HepG2 (cell line): ENCODE results near the gene MBD3. TPM values are rescaled to one million over a fixed set of nuclear protein-coding genes. Genes with fewer than 3 reads are reported as not detected.

Experiments
- ATAC-seq: fragments of 200-7000 bp; cut with Tn5 transposase; 3 replicates; pipeline ENCODE4 v1.9.1; 2020; ENCODE audit warnings: mild to moderate bottlenecking, moderate library complexity
- BruUV-seq: library from RNA; stranded (reverse); fragments of 400-500 nt; replicated peaks from 2 replicates; lab custom pipeline; 2021; lab: Mats Ljungman, UMichigan
- CTCF ChIA-PET: fragments of 300-600 bp; formaldehyde crosslinking; extraction: SDS; loops from one replicate; lab custom pipeline; 2021; ENCODE audit warnings: low total read pairs, inconsistent platforms, low intra/inter-chr PET ratio; lab: Yijun Ruan, JAX
- POLR2A ChIA-PET: fragments of 350-600 bp; sonication (Branson Sonifier 250); formaldehyde crosslinking; loops from one replicate; lab custom pipeline; 2020; ENCODE audit warnings: antibody characterized with exemption, inconsistent platforms; lab: Yijun Ruan, JAX
- DNase-seq: peaks from one replicate; pipeline ENCODE4 v3.0.0-alpha.2; 2015; ENCODE audit warnings: low spot score
- FAIRE-seq: peaks from 3 replicates; lab custom pipeline; 2011; peaks lifted over from hg19 to GRCh38; lab: Jason Lieb, UNC
- H2AFZ ChIP-seq: one replicate; pipeline ENCODE4 v1.6.1; 2011; ENCODE audit warnings: low read length, inconsistent platforms
- H3K27ac ChIP-seq: fragments of 300-600 bp; 3 replicates; pipeline ENCODE4 v1.8.0; 2011; ENCODE audit warnings: mixed run types, mild to moderate bottlenecking, mixed read lengths, low read length, inconsistent platforms; ENCODE audit not compliant: insufficient read depth; ENCODE audit errors: extremely low read length
- H3K27me3 ChIP-seq, 2 experiments: fragments of 200-600 bp in 1 of 2; 2 replicates in 1 of 2; 3 replicates in 1 of 2; pipeline versions ENCODE4 v1.6.0 to v1.8.0; 2011; ENCODE audit warnings: low read length in 2 of 2, mild to moderate bottlenecking in 2 of 2, moderate library complexity in 2 of 2, inconsistent platforms in 1 of 2; ENCODE audit not compliant: insufficient read depth in 2 of 2, control insufficient read depth in 1 of 2
- H3K36me3 ChIP-seq, 2 experiments: fragments of 200-600 bp in 1 of 2; replicated peaks in 1 of 2; 2 replicates in 1 of 2; 3 replicates in 1 of 2; pipeline versions ENCODE4 v1.5.1 to v1.8.0; 2011; ENCODE audit warnings: low read length in 2 of 2, inconsistent platforms in 1 of 2; ENCODE audit not compliant: insufficient read depth in 2 of 2, control insufficient read depth in 1 of 2
- H3K4me1 ChIP-seq: 2 replicates; pipeline ENCODE4 v1.5.1; 2012; ENCODE audit warnings: low read length, inconsistent platforms; ENCODE audit not compliant: insufficient read depth
- H3K4me2 ChIP-seq: 2 replicates; pipeline ENCODE4 v1.6.0; 2011; ENCODE audit warnings: low read depth, low read length, inconsistent platforms
- H3K4me3 ChIP-seq, 3 experiments: fragments of 200-600 bp in 1 of 3; sonication (generic), shearing (Covaris generic) in 1 of 3; replicated peaks in 1 of 3; 2 replicates each; pipeline ENCODE4 v1.5.1; 2011 to 2016; ENCODE audit warnings: low read length in 3 of 3, inconsistent platforms in 2 of 3, low read depth in 2 of 3, mild to moderate bottlenecking in 2 of 3, control low read depth in 1 of 3, mixed read lengths in 1 of 3; ENCODE audit not compliant: insufficient read depth in 1 of 3
- H3K79me2 ChIP-seq: one replicate; pipeline ENCODE4 v1.6.1; 2011; ENCODE audit warnings: low read length, inconsistent platforms; ENCODE audit not compliant: insufficient read depth
- H3K9ac ChIP-seq: 2 replicates; pipeline ENCODE4 v1.6.0; 2011; ENCODE audit warnings: mild to moderate bottlenecking, low read depth, low read length, inconsistent platforms; ENCODE audit not compliant: insufficient read depth
- H3K9me3 ChIP-seq: 2 replicates; pipeline ENCODE4 v1.5.1; 2012; ENCODE audit warnings: mild to moderate bottlenecking, low read length
- H4K20me1 ChIP-seq: 2 replicates; pipeline ENCODE4 v1.6.0; 2011; ENCODE audit warnings: inconsistent platforms, mild to moderate bottlenecking, low read length, moderate library complexity; ENCODE audit not compliant: insufficient read depth
- AGO1 ChIP-seq: fragments of 200-400 bp; formaldehyde crosslinking; IDR thresholded peaks from 2 replicates; pipeline ENCODE4 v1.6.1; 2017; ENCODE audit warnings: mild to moderate bottlenecking, low read depth, low read length, moderate library complexity; ENCODE audit not compliant: poor library complexity, severe bottlenecking
- GTF3A ChIP-seq: sonication (generic); formaldehyde crosslinking; conservative IDR thresholded peaks from 2 replicates; pipeline ENCODE4 v1.4.0; 2020; ENCODE audit warnings: mild to moderate bottlenecking, missing genetic modification reagents
- HNRNPL ChIP-seq: fragments of 200-400 bp; formaldehyde crosslinking; IDR thresholded peaks from 2 replicates; pipeline ENCODE4 v1.6.1; 2017; ENCODE audit warnings: mild to moderate bottlenecking, low read depth, low read length
- ZNF274 ChIP-seq: sonication (generic); formaldehyde crosslinking; IDR thresholded peaks from 2 replicates; pipeline ENCODE4 v1.5.1; 2020; ENCODE audit warnings: mild to moderate bottlenecking, missing genetic modification reagents
- ZNF564 ChIP-seq: sonication (generic); formaldehyde crosslinking; IDR thresholded peaks from 2 replicates; pipeline ENCODE4 v1.8.1; 2023; ENCODE audit warnings: mild to moderate bottlenecking, missing genetic modification reagents
- WGBS: methylation state at CpG from one replicate; pipeline ENCODE4 v1.1.6; 2017; ENCODE audit warnings: low lambda C conversion rate; 5-methylcytosine and 5-hydroxymethylcytosine counted together
- in situ Hi-C: cut with HindIII; loops from 2 replicates; pipeline ENCODE4 v1.10.0; 2017; ENCODE audit warnings: low pct_unique_long_range_greater_than_20kb; ENCODE audit not compliant: extremely low pct_ligation_motif_present
- intact Hi-C: fragments of 100-400 bp; cut with micrococcal nuclease; formaldehyde crosslinking; loops from one replicate; pipeline ENCODE4 v1.10.0; 2022; ENCODE audit not compliant: unreplicated experiment
- polyA plus RNA-seq, 8 experiments: library from polyadenylated mRNA; depleted of rRNA in 3 of 8; stranded (reverse) in 7 of 8; unstranded in 1 of 8; fragments of >200 nt; fragmentation: Illumina TruSeq in 4 of 8; extraction: Trizol in 4 of 8; gene quantifications; 2 replicates each; pipeline versions ENCODE4 v1.2.1 to v1.2.3, GENCODE V29; 2011 to 2016; ENCODE audit warnings: low read depth in 4 of 8, missing spikeins in 1 of 8, mixed read lengths in 1 of 8; ENCODE audit not compliant: insufficient read depth in 1 of 8
- total RNA-seq, 5 experiments: library from RNA; depleted of rRNA; stranded (reverse); fragments of >200 nt; fragmentation: Illumina TruSeq; extraction: Trizol; gene quantifications; 2 replicates each; pipeline ENCODE4 v1.2.3, GENCODE V29; 2016; ENCODE audit warnings: low read depth in 1 of 5
- TF ChIP-seq, protein P1 (sequence below): sonication (generic); formaldehyde crosslinking; IDR thresholded peaks from 2 replicates; pipeline ENCODE4 v1.4.0; 2020; ENCODE audit warnings: missing genetic modification reagents
- TF ChIP-seq, protein P2 (sequence below): sonication (generic); formaldehyde crosslinking; IDR thresholded peaks from 2 replicates; pipeline ENCODE4 v1.5.0; 2020; ENCODE audit warnings: mild to moderate bottlenecking, missing genetic modification reagents, moderate library complexity
- TF ChIP-seq, protein P3 (sequence below): sonication (generic); formaldehyde crosslinking; conservative IDR thresholded peaks from 2 replicates; pipeline ENCODE4 v1.8.0; 2022; ENCODE audit warnings: low read depth, missing genetic modification reagents

The MBD3 gene
- total and polyA plus RNA-seq, 2 of the 13 experiments (the other 11 are each of a cell fraction or from before 2014, with no cell fraction given), result 21.2 to 76.9 TPM

DNA sequence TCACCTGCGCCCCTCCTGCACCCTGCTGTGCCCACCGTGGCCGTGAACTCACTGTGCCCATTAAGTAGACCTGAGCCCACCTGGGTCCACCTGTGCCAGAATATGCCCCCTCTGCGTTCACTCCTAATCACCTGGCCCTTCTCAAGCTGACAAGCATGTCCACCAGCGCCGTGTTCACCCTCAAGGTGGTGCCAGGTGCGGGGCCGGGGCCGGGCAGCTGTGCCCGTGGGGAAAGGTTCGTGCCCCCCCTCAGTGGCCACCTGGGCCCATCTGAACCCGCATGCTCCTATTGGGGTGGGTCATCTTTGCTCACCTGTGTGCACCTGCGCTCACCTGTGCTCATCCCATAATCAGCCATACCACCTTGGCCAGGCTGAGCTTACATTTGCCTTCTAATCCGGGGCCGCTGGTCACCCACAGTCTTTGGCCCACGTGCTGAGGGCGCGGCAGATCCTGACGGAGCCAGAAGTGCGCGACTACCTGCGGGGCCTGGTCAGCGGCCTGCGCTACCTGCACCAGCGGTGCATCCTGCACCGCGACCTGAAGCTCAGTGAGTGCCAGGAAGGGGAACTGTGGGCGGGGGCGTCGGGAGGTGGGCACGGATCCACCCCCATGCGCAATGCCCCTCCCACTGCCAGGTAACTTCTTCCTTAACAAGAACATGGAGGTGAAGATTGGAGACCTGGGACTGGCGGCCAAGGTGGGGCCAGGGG is 66.4 kb downstream of the MBD3 start:
- no peak overlapping the region for H2AFZ ChIP-seq
- no peaks in the 10 kb centered on the region for H3K79me2 ChIP-seq
- peaks cover 31 to 59% of the 10 kb centered on the region in 2 experiments for H3K27me3 ChIP-seq
- no peak overlapping the region for H3K9ac ChIP-seq
- ChIA-PET POLR2A (no interaction called here), CTCF (no interaction called here)
- no peaks in the 10 kb centered on the region for H3K9me3 ChIP-seq
- H3K4me2 ChIP-seq, result no peak overlapping the region
- H4K20me1 ChIP-seq, result no peaks in the 10 kb centered on the region
- 36% methylated on average over 12 of the region's 33 CpGs for WGBS
- DNase-seq, result no peak
- intact Hi-C loops, result no loop called here
- BruUV-seq, result no TSS peak
- in situ Hi-C loops, result no loop called here
- H3K4me1 ChIP-seq, result peaks cover 14% of the 10 kb centered on the region
- no peak overlapping the region for H3K4me3 ChIP-seq
- no peaks in the 10 kb centered on the region for H3K36me3 ChIP-seq
- H3K27ac ChIP-seq, result no peak overlapping the region
- no peak for FAIRE-seq
- no peak for ATAC-seq
- TF ChIP-seq ZNF564 (CRISPR knock-in tag) (no peak), AGO1 (peak; percentile 47)
- TF ChIP-seq, protein P1, sequence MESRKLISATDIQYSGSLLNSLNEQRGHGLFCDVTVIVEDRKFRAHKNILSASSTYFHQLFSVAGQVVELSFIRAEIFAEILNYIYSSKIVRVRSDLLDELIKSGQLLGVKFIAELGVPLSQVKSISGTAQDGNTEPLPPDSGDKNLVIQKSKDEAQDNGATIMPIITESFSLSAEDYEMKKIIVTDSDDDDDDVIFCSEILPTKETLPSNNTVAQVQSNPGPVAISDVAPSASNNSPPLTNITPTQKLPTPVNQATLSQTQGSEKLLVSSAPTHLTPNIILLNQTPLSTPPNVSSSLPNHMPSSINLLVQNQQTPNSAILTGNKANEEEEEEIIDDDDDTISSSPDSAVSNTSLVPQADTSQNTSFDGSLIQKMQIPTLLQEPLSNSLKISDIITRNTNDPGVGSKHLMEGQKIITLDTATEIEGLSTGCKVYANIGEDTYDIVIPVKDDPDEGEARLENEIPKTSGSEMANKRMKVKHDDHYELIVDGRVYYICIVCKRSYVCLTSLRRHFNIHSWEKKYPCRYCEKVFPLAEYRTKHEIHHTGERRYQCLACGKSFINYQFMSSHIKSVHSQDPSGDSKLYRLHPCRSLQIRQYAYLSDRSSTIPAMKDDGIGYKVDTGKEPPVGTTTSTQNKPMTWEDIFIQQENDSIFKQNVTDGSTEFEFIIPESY (CRISPR knock-in tag), result peak; percentile 19; the same call in 1 of the 2 replicates
- TF ChIP-seq, all 625 proteins: peak for 2

DNA sequence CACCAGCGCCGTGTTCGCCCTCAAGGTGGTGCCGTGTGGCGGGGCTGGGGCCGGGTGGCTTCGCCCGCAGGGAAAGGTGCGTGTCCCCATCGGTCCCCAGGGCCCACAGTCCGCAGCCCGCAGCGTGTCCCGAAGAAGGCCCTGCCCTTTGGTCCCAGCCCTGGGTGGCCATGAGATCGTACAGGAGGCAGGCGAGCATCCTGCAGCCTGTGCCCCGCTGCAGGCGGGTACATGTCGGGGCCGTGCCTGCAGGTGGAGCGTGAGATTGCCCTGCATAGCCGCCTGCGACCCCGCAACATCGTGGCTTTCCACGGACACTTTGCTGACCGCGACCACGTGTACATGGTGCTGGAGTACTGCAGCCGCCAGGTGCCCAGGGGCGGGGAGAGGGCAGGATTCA is 67.3 kb downstream of the MBD3 start:
- H3K36me3 ChIP-seq, result no peaks in the 10 kb centered on the region
- no peak overlapping the region for H3K4me2 ChIP-seq
- no peaks in the 10 kb centered on the region for H3K79me2 ChIP-seq
- no peaks in the 10 kb centered on the region for H4K20me1 ChIP-seq
- H3K27ac ChIP-seq, result no peak overlapping the region
- CTCF ChIA-PET, result no interaction called here
- H3K9me3 ChIP-seq, result no peaks in the 10 kb centered on the region
- no TSS peak for BruUV-seq
- no peak overlapping the region for H3K9ac ChIP-seq
- DNase-seq (no peak), ATAC-seq (peak; percentile 9), FAIRE-seq (no peak)
- peaks cover 30 to 62% of the 10 kb centered on the region in 2 experiments for H3K27me3 ChIP-seq
- POLR2A ChIA-PET, result no interaction called here
- in situ Hi-C loops (no loop called here), intact Hi-C loops (no loop called here)
- no peak overlapping the region for H3K4me3 ChIP-seq
- whole genome bisulfite sequencing, result 16% methylated on average over 15 of the region's 31 CpGs
- H3K4me1 ChIP-seq, result peaks cover 15% of the 10 kb centered on the region
- no peak overlapping the region for H2AFZ ChIP-seq
- TF ChIP-seq GTF3A (CRISPR knock-in tag), result no peak
- no peak for TF ChIP-seq ZNF274 (CRISPR knock-in tag)
- TF ChIP-seq, protein P2, sequence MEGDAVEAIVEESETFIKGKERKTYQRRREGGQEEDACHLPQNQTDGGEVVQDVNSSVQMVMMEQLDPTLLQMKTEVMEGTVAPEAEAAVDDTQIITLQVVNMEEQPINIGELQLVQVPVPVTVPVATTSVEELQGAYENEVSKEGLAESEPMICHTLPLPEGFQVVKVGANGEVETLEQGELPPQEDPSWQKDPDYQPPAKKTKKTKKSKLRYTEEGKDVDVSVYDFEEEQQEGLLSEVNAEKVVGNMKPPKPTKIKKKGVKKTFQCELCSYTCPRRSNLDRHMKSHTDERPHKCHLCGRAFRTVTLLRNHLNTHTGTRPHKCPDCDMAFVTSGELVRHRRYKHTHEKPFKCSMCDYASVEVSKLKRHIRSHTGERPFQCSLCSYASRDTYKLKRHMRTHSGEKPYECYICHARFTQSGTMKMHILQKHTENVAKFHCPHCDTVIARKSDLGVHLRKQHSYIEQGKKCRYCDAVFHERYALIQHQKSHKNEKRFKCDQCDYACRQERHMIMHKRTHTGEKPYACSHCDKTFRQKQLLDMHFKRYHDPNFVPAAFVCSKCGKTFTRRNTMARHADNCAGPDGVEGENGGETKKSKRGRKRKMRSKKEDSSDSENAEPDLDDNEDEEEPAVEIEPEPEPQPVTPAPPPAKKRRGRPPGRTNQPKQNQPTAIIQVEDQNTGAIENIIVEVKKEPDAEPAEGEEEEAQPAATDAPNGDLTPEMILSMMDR, result 0 out of 2 replicates have a peak, but pooled peaks have one; percentile 13
- TF ChIP-seq HNRNPL, result 0 out of 2 replicates have a peak, but pooled peaks have one; percentile 43
- TF ChIP-seq, protein P3, sequence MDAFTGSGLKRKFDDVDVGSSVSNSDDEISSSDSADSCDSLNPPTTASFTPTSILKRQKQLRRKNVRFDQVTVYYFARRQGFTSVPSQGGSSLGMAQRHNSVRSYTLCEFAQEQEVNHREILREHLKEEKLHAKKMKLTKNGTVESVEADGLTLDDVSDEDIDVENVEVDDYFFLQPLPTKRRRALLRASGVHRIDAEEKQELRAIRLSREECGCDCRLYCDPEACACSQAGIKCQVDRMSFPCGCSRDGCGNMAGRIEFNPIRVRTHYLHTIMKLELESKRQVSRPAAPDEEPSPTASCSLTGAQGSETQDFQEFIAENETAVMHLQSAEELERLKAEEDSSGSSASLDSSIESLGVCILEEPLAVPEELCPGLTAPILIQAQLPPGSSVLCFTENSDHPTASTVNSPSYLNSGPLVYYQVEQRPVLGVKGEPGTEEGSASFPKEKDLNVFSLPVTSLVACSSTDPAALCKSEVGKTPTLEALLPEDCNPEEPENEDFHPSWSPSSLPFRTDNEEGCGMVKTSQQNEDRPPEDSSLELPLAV (CRISPR knock-in tag), result 0 out of 2 replicates have a peak, but pooled peaks have one; percentile 6
